Lower lobe of right lung (tissue), 2 donors: ENCODE results near the gene THSD7A. TPM values are rescaled to one million over a fixed set of nuclear protein-coding genes. Genes with fewer than 3 reads are reported as not detected.

ENCODE experiments used
- ATAC-seq, 2 donors: fragments of 200-7000 bp; cut with Tn5 transposase; one replicate each; pipeline ENCODE4 v1.9.1; 2020 to 2022; ENCODE audit warnings: mild to moderate bottlenecking in 2 of 2, moderate library complexity in 2 of 2
- DNase-seq: peaks from one replicate; pipeline ENCODE4 v3.0.0-alpha.2; 2020
- H3K27ac ChIP-seq: fragments of 200-600 bp; one replicate; pipeline ENCODE4 v1.8.0; 2022
- H3K27me3 ChIP-seq: fragments of 200-600 bp; one replicate; pipeline ENCODE4 v1.8.0; 2022; ENCODE audit warnings: low read depth
- H3K36me3 ChIP-seq: fragments of 200-600 bp; one replicate; pipeline ENCODE4 v1.8.0; 2022; ENCODE audit warnings: mild to moderate bottlenecking
- H3K4me1 ChIP-seq: fragments of 200-600 bp; one replicate; pipeline ENCODE4 v1.8.0; 2022
- H3K4me3 ChIP-seq: fragments of 200-600 bp; one replicate; pipeline ENCODE4 v1.8.0; 2022; ENCODE audit warnings: mild to moderate bottlenecking
- H3K9me3 ChIP-seq: fragments of 200-600 bp; one replicate; pipeline ENCODE4 v1.8.0; 2022
- intact Hi-C: fragments of 100-400 bp; cut with DNase I; formaldehyde crosslinking; loops from one replicate; pipeline ENCODE4 v1.11.0; 2022
- total RNA-seq: library from RNA; stranded (reverse); fragmentation: NEBNext Ultra II Directional; extraction: Animal tissue kit (Norgen Biotek cat#: 25700); gene quantifications from one replicate; pipeline ENCODE4 v1.2.1, GENCODE V29; 2021
- TF ChIP-seq, protein P1 (sequence below): fragments of 200-600 bp; IDR thresholded peaks from one replicate; pipeline ENCODE4 v1.8.0; 2022; ENCODE audit warnings: antibody characterized with exemption, mild to moderate bottlenecking
- donor health status: DM: no; HTN: yes; CAD: no; lungs with severe emphysema.

THSD7A gene
- total RNA-seq, 1 donor from 2014 or later, result 7.2 TPM

DNA sequence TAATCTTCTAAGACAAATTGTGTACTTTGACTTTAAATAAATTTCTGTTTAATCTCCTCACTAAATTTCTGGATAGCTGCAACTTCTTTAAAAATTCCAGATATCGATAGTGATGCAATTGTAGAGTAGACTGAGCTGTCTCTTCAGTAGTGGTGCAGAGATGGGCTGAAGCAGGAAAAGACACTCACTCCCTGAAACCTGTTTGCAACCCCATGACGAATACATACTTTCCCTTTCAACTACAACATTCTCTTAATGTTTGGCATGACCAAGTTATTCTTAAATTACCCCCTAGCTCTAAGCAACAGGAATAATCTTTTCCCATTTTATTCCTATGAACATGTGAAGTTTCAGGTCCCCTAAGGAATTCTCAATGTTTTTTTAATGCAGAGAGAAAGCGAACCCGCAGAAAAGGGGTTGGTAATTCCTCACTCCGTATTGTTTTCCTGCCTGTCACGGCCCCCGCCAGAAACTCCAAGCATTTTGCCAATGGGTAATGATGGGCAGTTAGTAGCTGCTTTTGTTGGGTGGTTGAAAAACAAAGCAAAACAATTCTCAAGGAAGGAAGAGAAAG lies 1.3 kb downstream of the THSD7A start:
- ATAC-seq (peak in 1 of 2 donors; percentile 38), DNase-seq (no peak)
- intact Hi-C loops, result no loop called here
- TF ChIP-seq, protein P1, sequence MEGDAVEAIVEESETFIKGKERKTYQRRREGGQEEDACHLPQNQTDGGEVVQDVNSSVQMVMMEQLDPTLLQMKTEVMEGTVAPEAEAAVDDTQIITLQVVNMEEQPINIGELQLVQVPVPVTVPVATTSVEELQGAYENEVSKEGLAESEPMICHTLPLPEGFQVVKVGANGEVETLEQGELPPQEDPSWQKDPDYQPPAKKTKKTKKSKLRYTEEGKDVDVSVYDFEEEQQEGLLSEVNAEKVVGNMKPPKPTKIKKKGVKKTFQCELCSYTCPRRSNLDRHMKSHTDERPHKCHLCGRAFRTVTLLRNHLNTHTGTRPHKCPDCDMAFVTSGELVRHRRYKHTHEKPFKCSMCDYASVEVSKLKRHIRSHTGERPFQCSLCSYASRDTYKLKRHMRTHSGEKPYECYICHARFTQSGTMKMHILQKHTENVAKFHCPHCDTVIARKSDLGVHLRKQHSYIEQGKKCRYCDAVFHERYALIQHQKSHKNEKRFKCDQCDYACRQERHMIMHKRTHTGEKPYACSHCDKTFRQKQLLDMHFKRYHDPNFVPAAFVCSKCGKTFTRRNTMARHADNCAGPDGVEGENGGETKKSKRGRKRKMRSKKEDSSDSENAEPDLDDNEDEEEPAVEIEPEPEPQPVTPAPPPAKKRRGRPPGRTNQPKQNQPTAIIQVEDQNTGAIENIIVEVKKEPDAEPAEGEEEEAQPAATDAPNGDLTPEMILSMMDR, result no peak
- H3K4me3 ChIP-seq, result peak overlapping the region; percentile 61
- no peaks in the 10 kb centered on the region for H3K27me3 ChIP-seq
- H3K4me1 ChIP-seq, result peaks cover 7% of the 10 kb centered on the region
- no peaks in the 10 kb centered on the region for H3K9me3 ChIP-seq
- peak overlapping the region; percentile 66 for H3K27ac ChIP-seq
- no peaks in the 10 kb centered on the region for H3K36me3 ChIP-seq

DNA sequence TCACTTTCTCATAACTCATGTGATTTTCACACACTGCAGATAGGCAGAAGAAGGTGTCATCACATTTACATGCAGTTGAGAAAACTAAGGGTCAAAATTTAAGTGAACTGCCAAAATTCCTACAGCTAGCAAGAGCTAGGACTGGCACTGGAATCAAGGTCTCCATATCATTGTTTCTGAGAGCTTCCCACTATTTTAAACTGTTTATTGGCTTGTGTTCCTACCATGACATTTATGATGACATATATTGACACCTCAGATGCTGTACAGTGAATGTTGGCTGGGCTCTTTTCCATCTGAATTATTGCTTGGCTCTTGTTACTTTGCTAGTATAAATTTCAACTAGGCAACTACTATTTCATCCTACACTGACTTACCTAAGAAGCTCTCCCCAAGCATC lies 2.0 kb downstream of the THSD7A start:
- Histone ChIP-seq H3K9me3 (no peaks in the 10 kb centered on the region), H3K27ac (no peak overlapping the region), H3K4me1 (peaks cover 7% of the 10 kb centered on the region), H3K27me3 (no peaks in the 10 kb centered on the region), H3K4me3 (peak overlapping the region; percentile 61), H3K36me3 (no peaks in the 10 kb centered on the region)
- TF ChIP-seq, protein P1, result no peak
- intact Hi-C loops, result no loop called here
- ATAC-seq (no peak), DNase-seq (no peak)

DNA sequence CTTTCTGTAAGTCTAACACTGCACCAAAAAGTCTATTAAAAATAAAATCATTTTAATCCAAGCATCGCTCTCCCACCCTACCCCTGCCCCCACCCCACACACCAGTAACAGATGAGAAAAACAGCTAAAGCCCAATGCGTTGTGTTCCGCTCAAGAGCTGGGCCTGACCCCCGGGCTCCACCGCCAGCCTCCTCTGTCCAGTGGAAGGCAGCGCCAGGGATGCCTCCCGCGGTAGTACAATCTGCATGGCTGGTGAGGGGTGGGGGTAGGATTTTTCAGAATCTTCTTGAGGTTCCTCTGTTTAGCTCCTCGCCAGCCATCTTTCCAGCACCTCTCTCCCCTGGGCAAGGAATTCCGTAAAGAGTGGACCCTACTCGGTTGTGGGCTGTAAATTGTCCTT lies 12.1 kb downstream of the THSD7A start:
- intact Hi-C loops, result no loop called here
- Histone ChIP-seq H3K9me3 (no peaks in the 10 kb centered on the region), H3K4me3 (no peak overlapping the region), H3K27ac (no peak overlapping the region), H3K4me1 (no peaks in the 10 kb centered on the region), H3K27me3 (no peaks in the 10 kb centered on the region), H3K36me3 (no peaks in the 10 kb centered on the region)
- ATAC-seq (no peak), DNase-seq (no peak)
- TF ChIP-seq, protein P1, result no peak

DNA sequence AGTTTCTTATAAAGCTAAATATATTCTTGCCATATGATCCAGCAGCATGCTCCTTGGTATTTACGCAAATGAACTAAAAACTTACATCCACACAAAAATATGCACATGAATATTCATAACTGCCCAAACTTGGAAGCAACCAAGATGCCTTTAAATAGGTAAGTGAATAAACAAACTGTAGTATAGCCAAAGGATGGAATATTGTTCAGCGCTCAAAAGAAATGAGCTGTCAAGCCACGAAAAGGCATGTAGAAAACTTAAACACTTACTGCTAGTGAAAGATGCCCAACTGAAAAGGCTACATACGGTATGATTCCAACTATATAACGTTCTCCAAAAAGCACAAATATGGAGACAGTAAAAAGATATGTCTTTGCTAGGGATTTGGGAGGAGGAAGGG lies 12.7 kb downstream of the THSD7A start:
- H3K36me3 ChIP-seq, result no peaks in the 10 kb centered on the region
- no peak overlapping the region for H3K27ac ChIP-seq
- intact Hi-C loops, result no loop called here
- TF ChIP-seq, protein P1, result no peak
- no peaks in the 10 kb centered on the region for H3K4me1 ChIP-seq
- DNase-seq (no peak), ATAC-seq (no peak)
- H3K9me3 ChIP-seq, result no peaks in the 10 kb centered on the region
- H3K4me3 ChIP-seq, result no peak overlapping the region
- no peaks in the 10 kb centered on the region for H3K27me3 ChIP-seq

DNA sequence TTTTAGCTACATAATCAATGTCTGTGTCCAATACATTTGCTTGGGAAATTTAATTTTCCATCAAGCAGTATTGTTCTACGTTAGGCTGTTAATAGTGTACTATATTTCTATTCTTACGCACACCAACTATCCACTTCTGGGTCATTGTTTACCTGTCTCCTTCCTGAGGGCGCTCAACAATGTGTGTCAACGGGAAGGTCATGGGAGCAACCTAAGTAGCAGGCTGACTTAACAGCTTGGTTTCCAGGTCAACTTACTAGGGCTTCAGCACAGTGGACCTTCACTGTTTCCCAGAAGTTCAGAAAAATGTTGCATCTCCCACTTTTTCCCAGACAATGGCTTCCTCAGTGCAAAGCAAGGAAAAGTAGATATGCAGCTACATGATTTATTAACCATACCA lies 13.7 kb downstream of the THSD7A start:
- Histone ChIP-seq H3K9me3 (no peaks in the 10 kb centered on the region), H3K36me3 (no peaks in the 10 kb centered on the region), H3K4me1 (no peaks in the 10 kb centered on the region), H3K27me3 (no peaks in the 10 kb centered on the region), H3K27ac (no peak overlapping the region), H3K4me3 (no peak overlapping the region)
- ATAC-seq, result peak; percentile 81 to 89
- intact Hi-C loops, result no loop called here
- TF ChIP-seq, protein P1, result no peak
- no peak for DNase-seq
